Measurements from ENCODE around the gene RASA2. TPM values are rescaled to one million over a fixed set of nuclear protein-coding genes. Genes with fewer than 3 reads are reported as not detected.

Gene RASA2
- polyA plus RNA-seq, 1 of the 3 experiments (the other 2 are of a cell fraction), result 2.4 TPM

DNA sequence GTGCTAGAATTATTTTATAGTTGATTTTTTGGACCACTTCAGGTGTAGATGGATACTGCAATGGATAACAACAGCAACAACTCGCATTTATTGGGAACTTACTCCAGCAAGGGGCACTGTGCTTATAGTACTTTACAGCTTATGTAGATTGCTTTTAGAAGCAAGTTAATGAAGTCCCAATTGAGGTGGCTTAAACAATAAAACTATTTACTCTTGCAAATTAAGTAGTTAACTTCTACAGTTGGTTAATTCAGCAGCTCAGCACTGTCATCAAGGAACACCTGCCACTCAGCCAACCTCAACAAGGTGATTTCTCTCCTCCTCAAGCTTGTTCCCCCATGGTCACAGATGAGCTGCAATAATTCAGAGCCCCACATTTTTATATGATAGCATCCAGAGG, 124.1 kb downstream of the RASA2 start (continued):
- no peak for TF ChIP-seq GATA2 (CRISPR knock-in tag; IDR thresholded peaks at IDR 0.05)
- TF ChIP-seq POLR2AphosphoS5 (IDR thresholded peaks at IDR 0.05; ENCODE audit: low read depth, low read length), result no peak

GRCh38 chr3:141618103-141618910, 131.5 kb downstream of the RASA2 start:
- no peaks in the 10 kb centered on the region for H3F3A ChIP-seq (replicated peaks; ENCODE audit: insufficient read depth)
- H3K79me2 ChIP-seq (ENCODE audit: insufficient read depth), result no peaks in the 10 kb centered on the region
- no peaks in the 10 kb centered on the region for H3K9me2 ChIP-seq
- no peak for DNase-seq
- CTCF ChIA-PET, result no interaction called here
- peaks cover 2 to 17% of the 10 kb centered on the region in 2 experiments for H3K36me3 ChIP-seq (replicated peaks in 1 of 2; ENCODE audit: control insufficient read depth in 1 of 2, insufficient read depth in 2 of 2, low read length in 1 of 2)
- WGBS (ENCODE audit: low lambda C conversion rate), result 93% methylated on average over 6 of the region's 6 CpGs
- H3K4me3 ChIP-seq (ENCODE audit: low read depth in 2 of 2, low read length in 1 of 2), result no peak overlapping the region
- H3K9ac ChIP-seq, result no peak overlapping the region
- TF ChIP-seq REST (IDR thresholded peaks at IDR 0.05; ENCODE audit: low read depth, low read length), result no peak
- TF ChIP-seq, protein P1, sequence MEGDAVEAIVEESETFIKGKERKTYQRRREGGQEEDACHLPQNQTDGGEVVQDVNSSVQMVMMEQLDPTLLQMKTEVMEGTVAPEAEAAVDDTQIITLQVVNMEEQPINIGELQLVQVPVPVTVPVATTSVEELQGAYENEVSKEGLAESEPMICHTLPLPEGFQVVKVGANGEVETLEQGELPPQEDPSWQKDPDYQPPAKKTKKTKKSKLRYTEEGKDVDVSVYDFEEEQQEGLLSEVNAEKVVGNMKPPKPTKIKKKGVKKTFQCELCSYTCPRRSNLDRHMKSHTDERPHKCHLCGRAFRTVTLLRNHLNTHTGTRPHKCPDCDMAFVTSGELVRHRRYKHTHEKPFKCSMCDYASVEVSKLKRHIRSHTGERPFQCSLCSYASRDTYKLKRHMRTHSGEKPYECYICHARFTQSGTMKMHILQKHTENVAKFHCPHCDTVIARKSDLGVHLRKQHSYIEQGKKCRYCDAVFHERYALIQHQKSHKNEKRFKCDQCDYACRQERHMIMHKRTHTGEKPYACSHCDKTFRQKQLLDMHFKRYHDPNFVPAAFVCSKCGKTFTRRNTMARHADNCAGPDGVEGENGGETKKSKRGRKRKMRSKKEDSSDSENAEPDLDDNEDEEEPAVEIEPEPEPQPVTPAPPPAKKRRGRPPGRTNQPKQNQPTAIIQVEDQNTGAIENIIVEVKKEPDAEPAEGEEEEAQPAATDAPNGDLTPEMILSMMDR (IDR thresholded peaks at IDR 0.05), result no peak
- no peak for TF ChIP-seq ELF1 (IDR thresholded peaks at IDR 0.05)
- TF ChIP-seq EP300 (IDR thresholded peaks at IDR 0.05; ENCODE audit: borderline replicate concordance in 1 of 2, low read depth in 1 of 2, low read length in 1 of 2), result no peak
- TF ChIP-seq JUND (IDR thresholded peaks at IDR 0.05), result no peak
- TF ChIP-seq, protein P2, sequence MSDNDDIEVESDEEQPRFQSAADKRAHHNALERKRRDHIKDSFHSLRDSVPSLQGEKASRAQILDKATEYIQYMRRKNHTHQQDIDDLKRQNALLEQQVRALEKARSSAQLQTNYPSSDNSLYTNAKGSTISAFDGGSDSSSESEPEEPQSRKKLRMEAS (IDR thresholded peaks at IDR 0.05; ENCODE audit: low read depth), result no peak
- TF ChIP-seq PBX3 (IDR thresholded peaks at IDR 0.05), result no peak
- H3K4me1 ChIP-seq (ENCODE audit: control insufficient read depth in 1 of 2, insufficient read depth in 2 of 2, low read depth in 1 of 2, low read length in 1 of 2), result no peaks in the 10 kb centered on the region
- POLR2A ChIA-PET, result no interaction called here
- no peak overlapping the region for H3K4me2 ChIP-seq
- no peaks in the 10 kb centered on the region for H4K20me1 ChIP-seq (ENCODE audit: insufficient read depth)
- H3K27ac ChIP-seq (ENCODE audit: low read depth in 2 of 2, low read length in 1 of 2), result no peak overlapping the region
- H3K27me3 ChIP-seq (ENCODE audit: insufficient read depth), result no peaks in the 10 kb centered on the region
- no peak overlapping the region for H2AFZ ChIP-seq (ENCODE audit: low read depth)
- H3K9me3 ChIP-seq, result no peaks in the 10 kb centered on the region
